ENCODE measurements around the gene THOC6.
"Not testable (repeated sequence)": the region's sequence is repeated elsewhere in the genome, so short reads cannot be mapped to it uniquely, and the experiment has no call there.

Gene THOC6

DNA sequence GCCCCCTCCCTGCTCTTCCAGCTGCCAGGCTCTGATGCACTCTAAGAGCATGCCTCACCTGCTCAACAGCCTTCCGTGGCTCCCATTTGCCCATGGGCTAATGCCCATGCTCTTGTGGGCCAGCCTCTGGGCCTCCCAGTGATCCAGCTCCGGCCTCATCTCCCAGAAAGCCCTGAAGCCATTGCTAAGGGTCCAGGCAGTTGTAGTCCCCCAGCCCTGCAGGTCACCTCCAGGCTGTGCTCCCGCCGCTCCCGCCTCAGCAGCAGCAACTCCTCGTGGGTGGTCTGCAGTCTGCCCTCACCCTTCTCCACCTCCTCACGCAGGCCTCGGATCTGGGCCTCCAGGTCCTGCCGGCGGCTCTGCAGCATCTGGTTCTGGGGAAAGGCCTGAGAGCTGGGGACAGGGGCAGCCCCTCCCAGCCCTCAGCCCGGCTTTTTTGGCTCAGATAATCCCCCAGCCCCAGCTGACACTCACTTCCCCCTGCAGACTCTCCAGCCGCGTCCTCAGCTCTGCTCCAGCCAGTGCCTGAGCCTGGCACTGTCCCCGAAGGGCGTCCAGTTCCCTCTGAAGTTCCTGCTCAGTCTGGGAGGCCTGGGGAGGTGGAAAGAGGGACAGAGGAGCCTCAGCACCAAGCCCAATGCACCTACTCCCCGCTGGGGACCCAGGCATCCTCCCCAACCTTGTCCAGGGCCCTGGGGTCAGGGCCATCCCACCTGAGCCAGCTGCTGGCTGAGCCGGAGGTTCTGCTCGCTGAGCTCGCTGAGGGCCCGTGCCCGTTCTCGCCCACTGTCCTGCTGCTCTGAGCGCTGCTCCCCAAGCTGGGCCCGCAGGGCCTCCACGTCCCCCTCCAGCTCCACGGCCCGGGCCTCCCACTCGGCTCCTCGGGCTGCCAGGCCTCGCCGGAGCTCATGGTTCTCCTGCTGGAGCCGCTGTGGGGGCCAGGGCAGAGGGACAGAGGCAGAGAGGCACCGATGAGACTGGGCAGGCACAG, 6.7 kb downstream of the THOC6 start:
- DNase-seq (ENCODE audit: low spot score): no peak

DNA sequence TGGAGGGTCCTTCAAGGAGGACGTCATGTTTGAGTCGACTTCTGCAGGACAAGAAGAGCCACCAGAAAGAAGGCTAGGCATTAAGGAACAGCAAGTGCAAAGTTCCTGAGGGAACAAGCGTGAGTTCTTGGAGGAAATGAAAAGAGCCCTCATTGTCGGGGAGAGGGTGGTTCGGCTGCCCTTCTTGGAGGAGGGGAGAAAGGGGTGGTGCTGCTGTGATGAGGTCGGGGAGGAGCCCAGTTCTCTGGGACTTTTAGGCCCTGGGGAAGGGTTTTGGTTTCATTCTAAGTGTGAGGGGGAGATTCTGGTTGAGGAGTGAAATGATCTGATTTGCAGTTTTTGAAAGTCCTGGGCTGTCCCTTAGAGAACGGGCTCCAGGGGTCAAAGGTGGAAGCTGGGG, 8.8 kb downstream of the THOC6 start:
- DNase-seq (ENCODE audit: low spot score): no peak

DNA sequence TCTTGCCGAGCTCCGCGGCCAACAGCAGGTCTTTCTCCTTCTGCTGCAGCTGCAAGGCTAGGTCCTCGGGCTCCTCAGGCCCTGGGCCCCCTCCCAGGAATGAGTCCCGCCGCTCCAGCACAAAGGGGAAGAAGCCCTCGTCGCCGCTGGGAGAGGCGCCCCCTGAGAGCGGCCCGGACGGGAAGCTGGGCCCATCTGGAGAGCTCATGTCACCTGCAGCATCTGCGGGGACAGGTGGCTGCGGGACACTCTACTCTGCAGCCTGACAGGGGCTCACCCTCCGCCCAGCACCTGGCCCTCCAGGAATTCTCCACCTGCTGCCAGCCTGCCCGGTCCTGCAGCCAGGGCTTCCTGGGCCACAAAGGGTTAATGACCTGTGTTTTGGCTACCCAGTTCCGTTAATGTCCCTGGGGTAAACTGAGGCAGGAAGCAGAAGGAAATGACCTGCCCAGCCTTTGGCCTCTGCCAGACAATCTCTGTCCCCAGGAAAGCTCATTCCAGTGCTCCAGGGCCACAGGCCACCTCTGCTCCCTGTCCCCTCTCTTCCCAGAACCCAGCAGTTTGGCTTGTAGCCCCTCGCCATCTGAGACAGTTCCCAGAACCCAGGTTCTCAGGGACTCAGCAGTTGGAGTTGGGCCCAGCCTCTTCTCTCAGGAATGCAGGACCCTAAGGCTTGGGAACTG, 11.6 kb downstream of the THOC6 start:
- DNase-seq (ENCODE audit: low spot score): no peak

DNA sequence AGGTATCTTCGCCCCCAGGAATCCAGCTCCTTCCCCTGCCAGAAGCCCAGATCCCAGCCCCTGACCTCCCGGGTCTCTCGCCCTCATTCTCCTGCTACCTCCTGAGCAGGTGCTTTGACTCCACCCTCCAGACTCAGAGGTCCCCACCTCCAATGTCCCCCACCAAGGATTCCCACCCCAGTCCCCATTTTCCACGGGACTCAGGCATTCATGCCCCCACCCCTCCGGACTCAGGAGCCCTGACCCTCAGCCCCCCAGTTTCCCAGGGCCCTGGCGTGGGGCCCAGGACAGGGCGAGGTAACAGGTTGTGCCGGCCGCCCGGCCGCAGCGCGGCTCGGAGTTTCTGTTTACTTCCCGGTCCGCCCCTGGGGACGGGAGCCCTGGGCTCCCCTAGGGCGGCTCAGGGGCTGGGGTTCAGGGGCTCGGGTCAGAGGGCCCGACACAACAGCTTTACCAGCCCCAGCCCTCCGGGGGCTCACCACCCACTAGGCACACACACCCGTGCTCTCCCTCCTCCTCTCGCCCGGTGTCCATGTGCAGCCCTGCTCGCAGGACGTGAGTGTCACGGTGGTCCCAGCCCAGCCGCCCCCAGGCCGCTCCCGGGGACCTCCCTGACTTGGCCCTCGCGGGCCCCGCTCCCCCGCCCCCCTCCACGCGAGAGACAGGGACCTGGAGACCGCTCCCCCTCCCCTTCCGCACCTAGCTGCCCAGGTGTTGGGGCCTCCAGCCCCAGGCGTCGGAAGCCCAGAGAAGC, 12.3 kb downstream of the THOC6 start:
- DNase-seq (ENCODE audit: low spot score): no peak

DNA sequence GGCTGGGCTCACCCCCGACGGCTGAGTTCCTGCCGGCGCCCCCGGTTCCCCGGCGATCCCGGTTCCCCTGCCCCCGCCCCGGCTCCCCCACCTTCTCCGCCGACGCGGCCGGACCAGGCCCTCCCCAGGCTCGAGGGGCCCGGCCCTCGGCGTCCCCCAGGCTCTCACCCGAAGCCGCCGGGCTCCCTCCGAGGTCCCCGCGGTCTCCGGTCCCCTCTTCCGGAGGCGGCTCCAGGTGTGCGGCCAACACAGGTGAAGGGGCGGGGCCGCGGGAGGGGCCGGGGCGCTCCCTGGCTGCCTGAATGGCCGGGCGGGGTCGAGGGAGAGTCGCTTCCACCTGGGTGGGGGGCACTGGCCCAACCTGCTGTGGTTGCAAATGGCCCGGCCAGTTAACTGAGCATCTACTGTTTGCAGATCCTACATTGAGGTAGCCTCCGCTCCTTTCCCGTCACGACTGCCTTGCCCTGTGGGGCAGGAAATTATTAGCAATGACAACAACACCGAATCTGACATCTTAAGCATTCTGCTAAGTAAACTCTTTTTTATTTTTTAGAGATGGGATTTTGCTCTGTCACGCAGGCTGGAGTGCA, 13.0 kb downstream of the THOC6 start, which contains the start of gene BICDL2:
TSS of gene BICDL2 (minus strand) at position 219 of the 590 bp plus-strand sequence. CDS start 1,448 bp downstream, outside the sequence.
- no peak for DNase-seq (ENCODE audit: low spot score)

DNA sequence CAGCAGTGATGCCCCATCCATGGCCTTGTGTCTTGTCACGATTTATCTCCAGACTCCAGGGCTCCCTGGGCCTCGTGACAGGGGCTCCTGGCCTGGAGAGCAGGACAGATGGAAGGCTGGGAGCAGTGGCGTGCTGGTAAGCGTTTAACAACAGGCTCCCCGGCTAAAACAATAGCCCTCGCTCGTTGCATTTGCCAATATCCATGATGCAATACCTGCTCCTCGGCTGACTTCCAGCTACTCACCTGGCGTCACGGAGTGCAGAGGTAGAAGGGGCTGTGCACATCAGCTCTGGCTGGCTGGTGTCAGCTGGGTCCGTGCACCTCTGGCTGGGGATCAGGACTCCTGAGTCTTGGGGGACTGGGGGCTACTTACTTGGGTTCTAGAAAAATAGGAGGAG, 14.4 kb downstream of the THOC6 start:
- DNase-seq (ENCODE audit: low spot score): no peak

DNA sequence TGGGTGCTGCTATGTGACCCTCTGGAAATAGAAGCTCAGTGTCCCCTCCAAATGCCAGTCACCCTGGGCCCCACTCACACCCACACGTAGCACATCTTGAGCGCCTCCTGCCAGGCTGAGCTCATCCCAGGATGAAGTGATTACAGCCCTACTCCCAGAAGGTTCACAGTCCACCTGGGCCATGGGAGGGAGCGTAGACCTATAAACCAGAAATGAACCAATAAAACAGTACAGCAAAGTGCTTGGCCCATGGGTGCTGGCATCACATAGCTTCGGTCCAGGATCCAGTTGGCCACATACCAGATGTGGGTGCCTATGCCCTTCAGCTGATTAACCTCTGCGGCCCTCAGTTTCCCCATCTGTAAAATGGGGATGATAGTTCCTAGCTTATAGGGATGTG, 15.1 kb downstream of the THOC6 start:
- DNase-seq (ENCODE audit: low spot score): no peak

DNA sequence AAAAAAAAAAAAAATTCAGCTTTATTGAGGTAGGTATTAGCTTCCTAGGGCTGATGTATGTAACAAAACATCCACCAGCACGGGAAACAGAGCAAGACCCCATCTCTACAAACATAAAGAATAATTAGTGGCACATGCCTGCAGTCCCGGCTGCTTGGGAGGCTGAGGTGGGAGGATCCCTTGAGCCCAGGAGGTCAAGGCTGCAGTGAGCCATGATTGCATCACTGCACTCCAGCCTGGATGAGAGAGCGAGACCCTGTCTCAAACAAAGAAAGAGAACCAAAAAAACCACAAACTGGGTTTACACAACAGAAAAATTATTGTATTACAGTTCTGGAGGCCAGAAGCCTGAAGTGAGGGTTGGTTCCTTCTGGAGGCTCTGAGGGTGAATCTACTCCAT, 18.5 kb downstream of the THOC6 start:
- no peak for DNase-seq (ENCODE audit: low spot score)

DNA sequence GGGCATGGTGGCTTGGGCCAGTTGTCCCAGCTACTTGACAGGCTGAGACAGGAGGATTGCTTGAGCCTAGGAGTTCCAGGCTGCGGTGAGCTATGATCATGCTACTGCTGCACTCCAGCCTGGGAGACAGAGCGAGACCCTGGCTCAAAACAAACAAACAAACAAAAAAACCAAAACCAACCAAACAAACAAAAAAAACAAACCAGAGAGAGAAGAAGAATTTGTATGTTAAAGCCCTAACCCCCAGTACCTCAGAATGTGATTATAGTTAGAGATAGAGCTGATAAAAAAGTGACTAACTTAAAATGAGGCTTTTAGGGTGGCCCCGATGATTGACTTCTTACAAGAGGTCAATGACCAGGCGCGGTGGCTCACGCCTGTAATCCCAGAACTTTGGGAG, 20.9 kb downstream of the THOC6 start:
- DNase-seq (ENCODE audit: low spot score): no peak

DNA sequence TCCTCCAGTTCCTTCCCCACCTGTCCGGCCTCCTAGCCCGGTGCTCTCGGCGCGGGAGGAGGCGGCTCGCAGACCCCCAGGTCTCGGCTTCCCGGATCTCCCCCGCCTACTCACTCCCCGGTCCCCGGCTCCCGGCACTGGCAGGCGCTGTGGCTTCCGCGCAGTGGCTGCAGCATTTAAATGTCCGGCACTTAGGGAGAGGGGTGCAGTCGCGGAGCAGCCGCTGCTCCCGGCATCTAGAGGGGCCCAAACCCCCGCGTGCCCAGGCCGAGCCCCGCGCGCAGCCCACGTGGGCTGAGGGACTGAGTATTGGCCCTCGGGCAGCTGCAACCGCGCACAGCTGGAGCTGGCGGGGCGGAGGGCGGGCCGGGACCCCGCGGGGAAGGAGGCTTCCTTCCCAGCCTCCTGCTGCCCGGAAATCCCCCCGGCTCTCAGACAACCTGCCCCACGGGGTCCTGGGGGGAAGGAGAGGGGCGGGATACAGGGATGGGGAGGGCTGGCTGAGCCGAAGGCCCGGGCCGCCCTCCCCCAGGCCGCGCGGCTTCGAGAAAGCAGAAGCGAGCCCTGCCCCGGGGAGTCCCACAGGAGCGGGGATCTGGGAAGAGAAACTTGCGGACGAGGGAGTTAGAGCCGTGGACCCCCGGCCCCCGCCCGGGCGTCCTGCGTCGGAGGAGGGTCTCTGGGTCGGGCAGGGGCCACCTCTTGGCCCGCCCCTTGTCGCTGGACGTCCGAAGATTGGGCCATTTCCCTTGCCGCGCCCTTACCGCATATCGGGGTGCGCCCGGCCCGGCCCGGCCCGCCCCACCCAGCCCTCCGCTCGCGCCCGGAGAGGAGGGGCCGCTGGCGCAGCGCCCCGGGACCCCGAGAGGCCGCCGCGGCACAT, 22.2 kb downstream of the THOC6 start, which contains the start of gene MMP25:
TSS of gene MMP25 (plus strand) at position 804 of the 883 bp plus-strand sequence. CDS start 357 bp downstream, outside the sequence.
- no peak for DNase-seq (ENCODE audit: low spot score)

DNA sequence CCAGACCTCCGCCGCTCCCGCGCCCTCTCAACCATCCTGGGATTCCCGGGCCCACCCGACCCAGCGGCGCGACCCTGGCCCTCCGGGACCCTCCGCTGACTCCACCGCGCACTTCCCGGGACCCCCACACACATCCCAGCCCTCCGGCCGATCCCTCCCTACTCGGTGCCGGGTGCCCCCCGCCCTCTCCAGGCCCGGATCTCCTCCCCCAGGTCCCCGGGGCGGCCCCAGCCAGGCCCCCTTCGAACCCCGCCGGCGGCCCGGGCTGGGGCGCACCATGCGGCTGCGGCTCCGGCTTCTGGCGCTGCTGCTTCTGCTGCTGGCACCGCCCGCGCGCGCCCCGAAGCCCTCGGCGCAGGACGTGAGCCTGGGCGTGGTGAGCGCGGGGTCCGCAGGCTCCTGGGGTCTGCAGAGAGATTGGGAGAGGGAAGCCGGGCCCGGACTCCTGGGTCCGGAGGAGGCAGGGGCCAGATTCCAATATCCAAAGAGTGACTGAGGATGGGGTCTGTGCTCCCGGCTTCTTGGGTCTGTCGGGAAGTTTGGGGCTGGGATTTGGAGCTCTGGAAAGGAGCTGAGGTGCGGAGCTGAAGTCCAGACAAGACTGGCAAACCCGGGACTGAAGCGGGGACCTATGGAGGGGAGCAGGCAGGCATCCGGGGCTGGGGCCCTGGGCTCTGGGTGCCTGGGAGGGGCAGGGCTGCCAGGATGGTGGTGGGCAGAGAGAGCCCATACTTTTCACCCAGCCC, 23.0 kb downstream of the THOC6 start:
- DNase-seq (ENCODE audit: low spot score): no peak

DNA sequence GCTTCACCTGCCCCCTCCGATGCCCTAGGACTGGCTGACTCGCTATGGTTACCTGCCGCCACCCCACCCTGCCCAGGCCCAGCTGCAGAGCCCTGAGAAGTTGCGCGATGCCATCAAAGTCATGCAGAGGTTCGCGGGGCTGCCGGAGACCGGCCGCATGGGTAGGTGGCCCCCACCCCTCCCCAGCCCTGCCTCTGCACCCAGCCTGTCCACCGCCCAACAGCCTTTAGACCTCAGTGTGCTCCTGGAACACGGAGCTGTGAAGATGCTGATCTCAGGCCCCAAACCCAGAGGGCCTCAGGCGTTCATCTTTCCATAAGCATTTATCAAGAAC, 23.5 kb downstream of the THOC6 start:
- DNase-seq (ENCODE audit: low spot score): no peak

DNA sequence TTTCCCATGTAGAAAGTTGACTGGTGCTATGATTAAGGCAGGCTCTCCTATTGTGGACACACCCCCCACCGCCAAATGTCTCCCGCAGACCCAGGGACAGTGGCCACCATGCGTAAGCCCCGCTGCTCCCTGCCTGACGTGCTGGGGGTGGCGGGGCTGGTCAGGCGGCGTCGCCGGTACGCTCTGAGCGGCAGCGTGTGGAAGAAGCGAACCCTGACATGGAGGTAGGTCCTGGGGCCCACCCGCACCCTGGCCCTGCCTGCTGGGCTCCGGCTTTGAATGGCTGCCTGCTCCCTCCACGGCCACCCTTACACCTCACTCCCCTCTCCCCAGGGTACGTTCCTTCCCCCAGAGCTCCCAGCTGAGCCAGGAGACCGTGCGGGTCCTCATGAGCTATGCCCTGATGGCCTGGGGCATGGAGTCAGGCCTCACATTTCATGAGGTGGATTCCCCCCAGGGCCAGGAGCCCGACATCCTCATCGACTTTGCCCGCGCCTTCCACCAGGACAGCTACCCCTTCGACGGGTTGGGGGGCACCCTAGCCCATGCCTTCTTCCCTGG, 26.2 kb downstream of the THOC6 start:
- no peak for DNase-seq (ENCODE audit: low spot score)

DNA sequence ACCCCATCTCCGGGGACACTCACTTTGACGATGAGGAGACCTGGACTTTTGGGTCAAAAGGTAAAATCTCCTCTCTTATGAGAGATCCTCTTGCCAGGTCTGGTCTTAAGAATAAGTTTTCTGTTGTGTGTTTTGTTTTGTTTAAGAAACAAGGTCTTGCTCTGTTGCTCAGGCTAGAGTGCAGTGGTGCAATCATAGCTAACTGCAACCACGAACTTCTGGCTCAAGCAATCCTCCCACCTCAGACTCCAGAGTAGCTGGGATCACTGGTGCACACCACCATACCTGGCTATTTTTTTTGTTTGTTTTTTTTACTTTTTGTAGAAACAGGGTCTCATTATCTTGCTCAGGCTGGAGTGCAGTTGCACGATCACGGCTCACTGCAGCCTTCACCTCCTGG, 26.7 kb downstream of the THOC6 start:
- no peak for DNase-seq (ENCODE audit: low spot score)

DNA sequence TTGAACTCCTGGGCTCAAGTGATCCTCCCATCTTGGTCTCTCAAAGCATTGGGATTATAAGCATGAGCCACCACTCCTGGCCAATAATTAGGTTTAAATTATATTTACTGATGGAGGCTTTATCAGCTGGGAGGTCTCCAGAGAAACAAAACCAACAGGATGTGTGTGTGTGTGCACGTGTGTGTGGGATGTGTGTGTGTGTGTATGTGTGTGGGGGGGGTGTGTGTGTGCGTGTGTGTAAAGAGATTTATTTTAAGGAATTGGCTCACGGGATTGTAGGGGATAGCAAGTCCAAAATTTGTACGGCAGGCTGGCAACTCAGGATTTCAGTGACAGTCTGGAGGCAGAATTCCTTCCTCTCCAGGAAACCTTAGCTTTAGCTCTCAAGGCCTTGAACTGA, 27.2 kb downstream of the THOC6 start:
- DNase-seq (ENCODE audit: low spot score): no peak

DNA sequence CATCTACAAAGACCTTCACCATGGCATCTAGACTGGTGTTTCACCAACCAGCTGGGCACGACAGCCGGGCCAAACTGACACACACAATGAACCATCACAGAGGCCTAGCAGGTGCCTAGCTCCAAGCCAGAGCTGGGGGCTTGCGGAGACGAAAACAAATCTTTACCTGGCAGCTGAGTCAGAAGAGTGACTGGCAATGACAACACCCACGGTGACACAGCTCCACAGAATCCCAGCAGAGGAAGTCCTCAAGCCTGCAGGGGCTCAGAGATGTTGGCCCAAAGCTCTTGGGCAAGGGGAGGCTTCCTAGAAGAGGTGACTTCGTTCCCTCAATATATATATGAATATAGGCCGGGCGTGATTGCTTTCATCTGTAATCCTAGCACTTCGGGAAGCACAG, 27.7 kb downstream of the THOC6 start:
- no peak for DNase-seq (ENCODE audit: low spot score)

DNA sequence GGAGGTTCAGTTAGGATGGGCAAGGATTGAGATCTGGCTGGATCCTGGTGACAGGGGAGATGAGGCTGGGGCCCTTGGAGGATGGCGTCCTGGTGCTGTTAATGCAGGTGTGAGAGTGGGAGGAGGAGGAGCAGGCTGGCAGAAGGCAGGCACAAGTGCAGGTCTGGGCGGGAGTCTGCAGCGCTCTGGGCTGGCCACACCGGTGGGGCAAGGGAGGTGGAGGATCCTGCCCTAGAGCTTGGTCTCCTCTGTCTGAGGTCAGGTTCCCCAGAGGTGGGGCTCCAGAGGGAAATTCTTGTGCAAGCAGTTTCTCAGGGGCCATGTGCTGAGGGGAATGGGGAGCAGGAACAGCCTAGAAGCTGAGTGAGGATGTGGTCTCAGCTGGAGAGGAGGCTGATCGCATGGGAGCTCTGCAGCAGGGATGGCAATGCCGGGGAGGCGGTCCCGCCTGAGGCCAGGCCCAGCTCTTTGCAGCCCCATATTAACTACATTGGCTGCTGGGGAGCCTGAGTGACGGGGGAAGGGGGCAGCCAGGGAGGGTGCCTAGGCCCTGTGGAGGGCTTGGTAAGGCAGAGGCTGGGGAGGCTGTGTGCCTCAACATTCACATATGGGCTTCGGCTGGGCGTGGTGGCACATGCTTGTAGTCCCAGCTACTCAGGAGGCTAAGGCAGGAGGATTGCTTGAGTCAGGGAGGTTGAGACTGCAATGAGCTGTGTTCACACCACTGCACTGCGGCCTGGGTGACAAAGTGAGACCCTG, 28.9 kb downstream of the THOC6 start:
- not testable (repeated sequence) for DNase-seq (ENCODE audit: low spot score)

DNA sequence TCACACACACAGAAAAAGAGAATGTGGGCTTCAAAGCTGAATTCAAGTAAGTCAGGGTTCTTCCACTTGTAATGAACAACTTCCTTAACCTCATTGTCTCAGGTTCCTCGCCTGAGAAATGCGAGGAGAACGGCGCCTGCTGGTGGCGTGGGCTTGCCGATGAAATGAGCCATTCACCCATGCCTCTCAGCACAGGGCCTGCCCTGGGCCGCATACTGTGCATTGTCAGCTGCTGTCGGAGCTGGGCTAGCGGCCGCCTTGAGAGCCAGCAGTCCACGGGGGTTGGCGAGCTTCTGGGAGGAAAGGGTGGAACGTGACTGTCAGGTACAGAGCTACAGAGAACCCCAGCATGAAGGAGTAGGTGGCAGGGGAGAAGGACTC, 29.5 kb downstream of the THOC6 start:
- DNase-seq (ENCODE audit: low spot score): not testable (repeated sequence)

Measured in AG08396 (cell line).